GM19328 (cell line): ENCODE data around the gene CCDC91.
"Not testable (repeated sequence)": the region's sequence is repeated elsewhere in the genome, so short reads cannot be mapped to it uniquely, and the experiment has no call there.

Source experiments
- ATAC-seq: cut with Tn5 transposase; IDR thresholded peaks from one replicate; pipeline ENCODE4 v1.9.1; 2021; ENCODE audit warnings: mild to moderate bottlenecking, moderate library complexity; ENCODE audit not compliant: unreplicated experiment

CCDC91 gene

DNA sequence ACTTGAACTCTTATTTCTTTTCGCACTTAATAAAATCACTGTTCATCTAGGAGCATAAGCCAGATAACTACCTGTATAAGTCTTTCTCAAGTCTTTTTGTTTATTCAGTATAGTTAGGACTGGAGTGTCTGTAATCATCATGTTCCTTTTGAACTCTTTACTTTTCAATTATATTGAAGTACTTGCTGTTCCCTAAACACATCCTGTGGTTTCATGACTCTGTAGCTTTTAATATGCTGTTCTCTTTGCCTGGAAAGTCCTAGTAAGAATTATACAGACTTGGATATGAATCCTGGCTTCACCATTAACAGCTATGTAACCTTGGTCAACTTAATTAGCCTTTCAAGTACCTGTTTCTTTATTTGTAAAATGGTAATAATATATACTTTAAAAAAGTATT, 88.2 kb downstream of the CCDC91 start:
- ATAC-seq = no peak

DNA sequence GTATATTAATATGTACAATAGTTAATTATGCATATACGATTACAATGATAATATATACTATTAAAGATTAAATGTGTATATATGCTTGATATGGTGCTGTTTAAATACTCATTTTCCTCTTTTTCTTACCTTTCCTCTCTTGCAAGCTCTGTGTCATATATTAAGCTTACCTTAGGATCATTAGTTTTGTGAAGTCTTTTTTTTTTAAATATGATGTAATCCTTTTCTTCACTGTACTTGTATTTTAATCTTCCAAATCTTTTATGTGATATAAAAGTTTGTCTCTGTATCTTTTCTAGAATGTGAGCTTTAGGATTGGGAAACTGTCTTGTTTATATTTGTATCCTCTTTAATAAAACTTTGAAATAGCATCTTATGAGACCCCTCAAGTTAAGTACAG, 88.7 kb downstream of the CCDC91 start:
- ATAC-seq = no peak

GRCh38 chr12:28286352-28286751, 96.1 kb downstream of the CCDC91 start:
- ATAC-seq = no peak

DNA sequence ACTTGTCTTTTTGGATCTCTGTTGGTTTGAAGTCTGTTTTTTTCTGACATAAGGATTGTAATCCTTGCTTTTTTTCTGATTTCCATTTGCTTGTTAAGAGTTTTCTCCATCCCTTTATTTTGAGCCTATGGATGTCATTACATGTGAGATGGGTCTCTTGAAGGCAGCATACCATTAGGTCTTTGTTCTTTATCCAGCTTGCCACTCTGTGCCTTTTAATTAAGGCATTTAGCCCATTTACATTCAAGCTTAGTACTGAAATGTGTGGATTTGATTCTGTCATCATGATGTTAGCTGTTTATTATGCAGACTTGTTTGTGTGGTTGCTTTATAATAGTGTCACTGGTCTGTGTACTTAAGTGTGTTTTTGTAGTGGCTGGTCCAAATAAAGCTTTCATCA, 100.0 kb downstream of the CCDC91 start:
- no peak for ATAC-seq

DNA sequence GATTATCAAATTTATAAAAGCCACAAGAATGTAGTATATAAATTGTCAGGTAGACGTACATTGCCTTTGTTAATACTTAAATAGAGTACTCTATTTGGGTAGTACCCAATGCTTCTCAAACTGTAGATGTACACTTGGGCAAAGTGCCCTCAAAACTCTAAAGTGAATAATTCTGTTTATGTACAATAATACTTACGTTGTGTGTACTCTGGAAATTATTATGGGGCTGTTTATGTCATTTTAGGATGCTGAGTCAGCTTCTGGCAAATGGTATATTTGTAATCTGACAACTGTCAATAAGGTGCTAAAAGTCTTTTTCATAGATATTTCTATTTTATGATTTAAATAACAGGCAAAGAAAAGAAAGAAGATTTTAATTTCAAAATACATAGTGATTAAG, 102.4 kb downstream of the CCDC91 start:
- no peak for ATAC-seq

DNA sequence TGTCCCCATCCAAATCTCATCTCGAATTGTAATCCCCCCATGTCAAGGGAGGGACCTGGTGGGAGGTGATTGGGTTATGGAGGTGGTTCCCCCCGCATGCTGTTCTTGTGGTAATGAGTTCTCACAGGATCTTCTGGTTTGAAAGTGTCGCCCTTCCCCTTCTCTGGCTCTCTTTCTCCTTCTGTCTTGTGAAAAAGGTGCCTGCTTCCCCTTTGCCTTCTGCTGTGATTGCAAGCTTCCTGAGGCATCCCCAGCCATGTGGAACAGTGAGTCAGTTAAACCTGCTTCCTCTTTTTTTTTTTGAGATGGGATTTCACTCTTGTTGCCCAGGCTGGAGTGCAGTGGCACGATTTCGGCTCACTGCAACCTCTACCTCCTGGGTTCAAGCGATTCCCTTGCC, 104.0 kb downstream of the CCDC91 start:
- ATAC-seq = no peak

- ATAC-seq = no peak
These were observed 106.0 kb downstream of the CCDC91 start for GRCh38 chr12:28296287-28296686.

GRCh38 chr12:28303192-28303591, 112.9 kb downstream of the CCDC91 start:
- ATAC-seq = no peak

- no peak for ATAC-seq
These were observed 116.3 kb downstream of the CCDC91 start for GRCh38 chr12:28306535-28306934.

- no peak for ATAC-seq
These were observed 118.6 kb downstream of the CCDC91 start for GRCh38 chr12:28308891-28309290.

- no peak for ATAC-seq
These were observed 123.4 kb downstream of the CCDC91 start for GRCh38 chr12:28313631-28314030.

DNA sequence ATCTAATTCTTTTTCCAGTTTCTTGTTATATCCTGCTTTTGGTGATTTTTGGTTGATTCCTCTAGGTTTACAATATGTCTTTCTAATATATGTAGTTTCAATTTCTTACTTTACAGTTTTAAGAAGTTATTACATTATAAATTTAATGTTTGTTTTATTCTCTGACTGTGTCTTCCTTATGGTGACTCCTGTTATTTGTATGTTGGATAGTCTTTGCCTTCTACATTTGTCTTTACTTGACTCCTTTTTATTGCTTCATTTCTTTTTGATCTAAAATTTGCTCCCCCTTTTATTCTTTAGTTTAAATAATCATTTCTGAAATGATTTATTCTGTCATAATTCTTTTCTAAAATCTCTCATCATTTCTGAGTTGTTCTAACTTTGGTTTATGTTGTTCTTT, 125.8 kb downstream of the CCDC91 start:
- no peak for ATAC-seq

GRCh38 chr12:28318273-28318672, 128.0 kb downstream of the CCDC91 start:
- no peak for ATAC-seq

DNA sequence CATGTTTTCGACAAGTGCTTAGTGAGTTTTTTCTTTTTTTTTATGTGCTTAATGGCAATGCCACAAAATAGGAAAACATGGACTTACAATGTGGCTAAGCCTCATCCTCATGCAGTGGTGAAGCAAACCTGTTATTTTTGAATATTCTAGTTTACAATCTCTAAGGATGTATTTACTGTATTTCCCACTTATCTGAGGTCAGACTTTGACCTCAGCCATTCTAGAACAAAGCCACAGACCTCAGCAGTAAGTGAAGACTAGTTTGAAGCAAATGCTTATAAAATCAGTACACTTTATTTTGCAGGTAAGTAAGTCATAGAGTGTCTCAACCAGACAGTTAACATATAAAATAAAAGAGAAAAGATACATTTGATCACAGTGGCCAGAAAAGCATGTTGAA, 130.1 kb downstream of the CCDC91 start:
- ATAC-seq = no peak

DNA sequence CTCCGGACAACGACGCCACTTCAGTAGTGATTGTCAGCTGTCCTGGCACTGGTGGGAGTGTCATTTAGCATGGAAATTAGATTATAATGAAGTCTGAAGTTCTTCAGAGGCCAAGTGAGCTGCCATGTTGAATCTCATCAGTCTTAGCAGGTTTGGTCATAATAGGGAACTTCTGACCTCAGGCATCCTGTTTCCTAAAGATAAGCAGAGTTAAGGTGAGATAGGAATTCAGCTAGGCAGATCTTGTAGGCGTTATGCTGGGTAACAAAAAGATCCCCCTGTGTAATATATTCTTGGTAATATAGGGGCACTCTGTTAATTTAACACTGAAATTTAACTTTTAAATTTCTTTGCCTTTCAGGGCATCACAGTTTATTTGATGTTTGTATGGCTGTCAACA, 137.5 kb downstream of the CCDC91 start:
- ATAC-seq = no peak

- ATAC-seq = no peak
These were observed 138.7 kb downstream of the CCDC91 start for GRCh38 chr12:28328967-28329366.

- not testable (repeated sequence) for ATAC-seq
These were observed 139.5 kb downstream of the CCDC91 start for GRCh38 chr12:28329727-28330126.

GRCh38 chr12:28330232-28330631, 140.0 kb downstream of the CCDC91 start:
- not testable (repeated sequence) for ATAC-seq

- no peak for ATAC-seq
These were observed 140.9 kb downstream of the CCDC91 start for GRCh38 chr12:28331130-28331529.

- no peak for ATAC-seq
These were observed 150.2 kb downstream of the CCDC91 start for GRCh38 chr12:28340261-28341045.

GRCh38 chr12:28343713-28344112, 153.5 kb downstream of the CCDC91 start:
- no peak for ATAC-seq

GRCh38 chr12:28346567-28346966, 156.3 kb downstream of the CCDC91 start:
- ATAC-seq = no peak

DNA sequence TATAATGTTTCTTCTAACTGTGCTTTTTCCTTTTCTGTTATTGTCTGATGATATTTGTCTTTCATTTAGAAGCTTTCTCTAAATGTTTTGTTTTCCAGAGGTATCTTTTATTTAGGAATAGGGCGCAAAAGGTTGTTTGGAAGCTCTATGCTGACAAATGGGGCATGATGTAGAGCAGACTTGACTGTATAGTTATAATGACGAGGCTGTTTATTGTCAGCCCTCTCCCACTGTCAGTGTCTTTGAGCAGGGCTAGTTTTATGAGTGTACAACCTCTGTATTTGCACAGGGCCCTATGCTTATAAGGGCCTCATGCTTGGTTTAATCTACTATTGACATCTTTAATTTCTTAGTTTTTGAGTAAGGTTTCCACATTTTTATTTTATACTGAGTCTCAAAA, 158.9 kb downstream of the CCDC91 start:
- ATAC-seq = no peak
